GM21367 (cell line): ENCODE measurements around the gene SESTD1.

Experiments used
- ATAC-seq: cut with Tn5 transposase; IDR thresholded peaks from one replicate; pipeline ENCODE4 v1.9.1; 2021; ENCODE audit not compliant: unreplicated experiment

Gene SESTD1

DNA sequence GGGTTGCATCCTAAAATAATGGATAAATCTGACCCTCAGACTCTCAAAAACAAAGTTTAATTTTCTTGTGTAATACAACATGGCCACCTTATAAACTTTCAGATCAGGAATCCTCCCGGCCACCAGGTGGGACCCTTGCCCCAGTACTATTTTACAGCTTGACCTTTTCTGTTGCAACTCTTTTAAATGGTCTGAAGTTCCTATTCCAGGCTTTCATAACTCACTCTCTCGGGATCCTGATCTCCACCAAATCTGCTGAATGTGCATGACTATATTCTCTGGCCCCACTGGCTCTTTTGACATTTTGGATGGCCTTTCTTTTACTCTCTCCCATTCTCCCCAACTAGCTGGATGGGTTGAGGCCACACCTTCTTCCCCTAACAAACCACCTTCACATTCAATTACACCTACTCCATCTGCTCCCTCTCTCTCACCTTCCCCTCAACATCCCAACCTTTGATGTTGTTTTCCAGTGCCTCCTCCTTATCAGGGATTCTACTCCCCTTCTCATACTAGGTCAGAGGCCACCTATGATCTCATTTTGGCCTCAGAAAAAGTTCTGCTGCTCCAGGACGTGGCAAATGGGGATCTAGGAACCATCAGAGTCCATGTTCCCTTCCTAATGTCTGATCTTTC, 70.8 kb downstream of the SESTD1 start:
- ATAC-seq: no peak

DNA sequence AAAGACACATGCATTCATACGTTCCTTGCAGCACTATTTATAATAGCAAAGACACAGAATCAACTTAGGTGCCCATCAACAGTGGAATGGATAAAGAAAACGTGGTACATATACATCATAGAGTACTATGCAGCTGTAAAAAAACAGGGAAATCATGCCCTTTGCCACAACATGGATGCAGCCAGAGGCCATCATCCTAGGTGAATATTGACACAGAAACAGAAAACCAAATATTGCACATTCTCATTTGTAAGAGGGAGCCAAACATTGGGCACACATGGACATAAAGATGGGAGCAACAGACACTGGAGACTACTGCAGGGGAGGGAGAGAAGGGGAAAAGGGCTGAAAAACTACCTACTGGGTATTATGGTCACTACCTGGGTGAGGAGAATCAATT, 73.5 kb downstream of the SESTD1 start:
- ATAC-seq: no peak

DNA sequence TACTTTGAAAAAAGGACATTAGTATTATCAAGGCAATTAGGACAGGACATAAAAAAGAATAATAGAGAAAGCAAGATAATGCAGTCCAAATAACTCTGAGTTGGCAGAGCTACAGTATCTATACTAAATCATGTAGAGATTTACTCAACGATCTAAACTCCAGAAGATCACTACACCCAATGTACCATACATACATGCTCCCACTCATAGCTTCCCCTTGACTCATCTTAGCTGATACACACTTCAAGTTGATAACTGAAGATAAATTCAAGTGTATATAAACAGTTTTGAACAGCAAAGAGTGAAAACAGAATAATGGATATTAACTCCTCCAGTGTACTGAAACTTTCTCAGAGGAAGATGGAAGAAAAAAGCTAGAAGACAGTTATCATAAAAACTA, 78.5 kb downstream of the SESTD1 start:
- no peak for ATAC-seq

DNA sequence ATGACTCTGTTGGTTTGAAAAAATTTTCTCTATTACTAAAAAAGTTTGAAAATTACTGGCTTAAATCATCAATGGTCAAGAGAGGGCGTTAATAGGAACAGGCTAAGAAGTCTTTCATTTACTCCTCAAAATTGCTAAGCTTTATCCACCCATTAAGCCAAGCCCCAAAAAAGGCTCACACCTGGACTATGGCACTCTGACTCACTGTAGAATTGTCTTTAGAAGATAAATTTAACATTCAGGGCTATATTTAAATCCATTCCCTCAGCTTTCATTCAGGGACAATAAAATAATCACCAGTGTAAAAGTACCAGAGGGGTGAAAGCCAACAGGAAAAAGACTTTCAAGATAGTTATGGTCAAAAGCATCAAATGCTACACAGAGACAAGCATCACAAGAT, 80.0 kb downstream of the SESTD1 start:
- no peak for ATAC-seq

DNA sequence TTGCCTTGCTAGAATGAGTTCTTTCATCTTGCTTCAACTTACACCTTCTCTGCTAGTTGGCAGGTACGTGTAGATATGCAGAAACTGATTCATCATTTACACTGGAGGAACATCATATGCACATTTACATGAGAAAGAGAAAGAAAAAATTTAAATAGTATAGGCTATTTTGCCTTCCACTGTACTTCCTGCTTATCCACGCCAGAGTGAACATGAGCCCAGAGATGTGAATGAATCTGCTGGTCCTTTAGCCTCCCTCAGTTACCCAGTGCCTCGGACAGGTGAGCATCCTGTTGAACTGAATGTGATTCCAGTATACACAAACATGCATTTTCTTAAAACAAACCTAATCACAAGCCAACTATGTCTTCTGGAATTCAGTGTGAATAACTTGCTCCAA, 83.6 kb downstream of the SESTD1 start:
- peak; percentile 72 for ATAC-seq

DNA sequence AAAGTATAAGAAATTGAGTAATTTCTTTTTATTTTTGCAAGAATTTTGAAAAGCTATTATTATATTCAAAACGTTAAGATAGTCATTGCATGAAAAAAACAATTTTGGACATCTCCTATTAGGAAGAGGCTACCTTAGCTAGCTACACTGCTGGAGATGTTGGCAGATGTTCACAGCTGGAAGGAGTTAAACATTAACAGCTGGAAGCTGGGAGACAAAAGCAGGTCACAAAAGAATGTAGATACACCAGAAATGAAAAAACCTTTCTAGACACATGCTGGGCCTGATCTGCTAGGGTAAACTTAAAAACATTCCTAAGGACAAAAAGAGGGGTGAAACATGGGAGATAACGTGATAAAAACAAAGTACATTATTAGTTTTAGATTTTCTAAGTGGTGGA, 84.4 kb downstream of the SESTD1 start:
- ATAC-seq: no peak

DNA sequence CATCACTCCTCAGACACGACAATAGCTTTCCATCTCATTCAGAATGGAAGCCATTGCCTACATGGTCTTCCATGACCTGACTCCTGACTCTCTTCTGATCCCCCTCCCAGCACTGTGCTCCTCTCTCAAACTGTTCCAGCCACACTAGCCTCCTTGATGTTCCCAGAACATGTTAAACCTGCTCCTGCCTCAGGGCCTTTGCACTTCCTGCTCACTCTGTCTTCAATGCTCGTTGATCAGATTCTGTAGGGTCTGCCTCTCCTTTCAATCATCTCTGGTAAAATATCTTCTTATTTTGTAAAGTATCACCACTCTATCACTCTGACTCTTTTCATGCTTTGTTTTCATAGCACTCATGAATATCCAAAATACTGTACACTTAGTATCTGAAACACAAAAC, 84.9 kb downstream of the SESTD1 start:
- no peak for ATAC-seq

DNA sequence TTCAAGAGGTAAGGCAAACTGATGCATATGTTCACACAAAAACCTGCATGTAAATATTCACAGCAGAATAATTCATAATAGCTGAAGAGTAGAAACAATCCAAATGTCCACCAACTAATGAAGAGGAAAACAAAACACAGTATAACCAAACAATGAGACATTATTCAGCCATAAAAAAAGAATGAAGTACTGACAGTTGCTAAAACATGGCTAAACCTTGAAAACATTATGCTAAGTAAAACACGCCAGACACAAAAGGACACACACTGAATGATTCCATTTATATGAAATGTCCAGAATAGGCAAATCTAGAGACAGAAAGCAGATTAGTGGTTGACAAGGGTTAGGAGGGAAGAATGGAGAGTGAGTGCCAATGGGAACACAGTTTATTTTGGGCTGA, 86.9 kb downstream of the SESTD1 start:
- ATAC-seq: no peak

DNA sequence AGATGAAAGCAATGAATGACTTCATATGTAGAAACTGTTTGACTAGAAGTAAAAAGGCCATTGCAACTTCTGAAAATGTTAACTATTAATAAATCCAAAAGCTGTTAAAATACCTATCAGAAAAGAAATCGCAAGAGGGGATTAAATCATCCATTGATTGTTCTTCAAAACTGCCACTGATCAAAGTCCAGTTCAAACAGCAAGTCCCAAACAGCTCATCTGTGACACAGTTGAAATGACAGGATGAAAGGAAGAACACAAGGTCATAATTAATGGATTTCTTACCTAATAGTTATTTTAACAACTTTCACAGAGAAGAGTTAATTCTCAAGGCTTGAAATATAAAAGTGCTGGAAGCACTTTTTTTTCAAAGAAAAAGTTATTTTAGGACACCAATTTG, 90.4 kb downstream of the SESTD1 start:
- no peak for ATAC-seq

DNA sequence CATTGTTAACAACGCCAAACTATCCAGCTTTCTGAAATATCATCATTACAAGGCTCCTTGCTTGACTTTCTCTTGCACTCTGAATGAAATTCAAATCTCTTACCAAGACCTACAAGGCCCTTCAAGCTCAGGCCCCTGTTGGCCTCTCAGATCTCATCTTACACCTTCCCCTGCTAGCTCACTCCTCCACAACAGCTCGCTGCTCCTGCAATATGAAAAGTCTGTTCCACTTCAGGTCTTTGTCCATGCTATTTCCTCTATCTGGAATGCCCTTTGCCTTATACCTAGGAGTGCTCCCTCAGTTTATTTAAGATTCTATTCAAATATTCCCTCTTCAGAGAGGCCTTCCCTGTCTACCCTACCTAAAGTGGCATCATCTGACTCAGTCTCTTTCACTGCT, 91.7 kb downstream of the SESTD1 start:
- ATAC-seq: no peak

DNA sequence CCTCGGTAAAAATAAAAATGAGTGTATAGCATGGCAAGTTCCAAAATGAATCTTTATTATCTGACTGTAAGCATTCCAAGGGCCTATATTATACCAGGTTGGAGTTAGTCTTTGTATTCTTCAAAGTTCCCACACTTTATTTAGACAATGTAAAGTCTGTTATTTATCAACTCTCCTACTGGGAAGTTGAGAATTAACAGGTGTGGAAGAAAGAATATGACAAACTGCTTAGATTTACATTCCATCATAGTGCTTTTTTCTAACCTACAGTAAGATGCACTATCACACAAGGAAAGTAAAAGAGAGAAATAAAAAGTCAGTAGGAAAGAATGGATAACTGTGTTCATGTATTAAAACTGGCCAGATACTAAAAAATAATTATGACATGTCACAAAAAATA, 93.3 kb downstream of the SESTD1 start:
- no peak for ATAC-seq

DNA sequence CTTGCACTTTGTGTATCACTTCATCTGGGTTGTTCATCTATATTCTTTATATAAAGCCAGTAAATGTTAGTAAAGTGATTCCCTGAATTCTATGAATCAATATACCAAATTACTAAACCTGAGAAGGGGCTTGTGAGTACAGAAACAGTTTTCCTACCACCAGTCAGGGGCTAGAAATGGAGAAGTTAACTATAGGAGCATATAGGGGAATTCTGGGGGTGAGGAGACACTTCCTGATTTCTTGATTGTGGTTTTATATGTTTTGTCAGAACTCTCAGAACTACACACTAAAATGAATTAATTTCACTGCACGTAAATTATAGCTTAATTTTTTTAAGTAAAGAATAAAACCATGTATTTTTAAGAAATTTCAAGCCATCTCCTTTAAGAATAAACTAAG, 93.7 kb downstream of the SESTD1 start:
- ATAC-seq: no peak

DNA sequence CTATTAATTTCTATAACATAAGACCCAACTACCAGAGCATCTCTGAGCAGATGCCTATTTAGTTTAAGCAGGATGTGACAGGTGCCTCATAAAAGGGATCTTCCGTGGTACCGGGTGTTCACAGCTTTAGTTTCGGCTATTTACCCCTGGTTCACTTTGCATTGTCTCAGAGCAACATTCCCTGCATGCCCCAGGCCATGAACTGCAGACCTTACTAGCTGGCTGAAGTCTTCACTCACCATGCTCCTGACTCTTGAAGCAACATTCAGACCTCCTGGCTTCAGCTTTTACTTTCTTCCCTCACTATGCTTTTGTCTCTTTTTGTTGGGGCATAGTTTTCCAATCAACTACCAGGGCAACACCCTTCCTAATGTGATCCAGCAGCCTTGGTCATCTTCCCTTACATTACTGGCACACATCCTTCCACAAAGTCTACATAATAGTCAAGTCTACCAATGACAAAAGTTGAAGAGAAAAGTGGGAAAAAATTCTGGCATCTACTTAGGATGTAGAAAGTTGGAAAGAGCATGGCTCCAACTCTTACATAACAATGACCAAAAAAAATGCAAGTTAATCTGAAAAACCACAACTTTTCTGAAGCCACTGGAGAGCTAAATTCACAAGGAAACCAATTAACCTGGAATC, 99.2 kb downstream of the SESTD1 start:
- no peak for ATAC-seq

DNA sequence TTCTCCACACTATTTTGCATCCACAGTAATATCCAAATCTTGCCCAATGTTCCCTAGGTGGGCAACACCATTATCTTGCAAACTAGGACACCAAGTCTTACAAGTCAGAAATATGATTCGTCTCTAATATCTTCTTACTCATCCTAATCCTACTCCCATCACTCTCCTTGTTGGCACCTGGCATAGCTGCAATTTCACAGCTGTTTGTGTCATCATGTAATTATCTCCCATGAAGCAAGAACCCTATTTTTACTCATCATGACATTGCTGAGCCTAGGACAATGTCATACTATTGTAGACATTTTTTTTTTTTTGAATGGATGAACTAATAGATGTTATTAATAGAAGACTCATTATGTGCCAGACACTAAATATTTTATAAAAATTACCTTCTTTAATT, 123.4 kb downstream of the SESTD1 start:
- no peak for ATAC-seq

DNA sequence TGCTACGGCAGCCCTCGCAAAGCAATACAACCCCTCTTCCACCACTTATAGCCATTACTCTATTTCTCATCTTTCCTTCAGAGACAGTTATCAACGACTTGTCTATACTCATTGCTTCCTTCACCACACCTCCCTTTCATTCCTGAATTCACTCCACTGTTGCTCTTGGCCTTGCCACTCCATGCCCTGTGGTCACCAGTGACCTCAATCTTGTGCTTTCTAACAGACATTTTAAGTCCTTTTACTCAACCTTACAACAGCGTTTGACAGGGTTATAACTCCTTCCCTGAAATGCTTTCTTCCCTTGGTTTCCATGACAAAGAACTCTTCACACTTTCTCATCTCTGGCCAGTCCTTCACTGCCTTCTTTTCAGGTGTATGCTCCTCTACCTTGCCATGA, 124.1 kb downstream of the SESTD1 start:
- ATAC-seq: no peak

DNA sequence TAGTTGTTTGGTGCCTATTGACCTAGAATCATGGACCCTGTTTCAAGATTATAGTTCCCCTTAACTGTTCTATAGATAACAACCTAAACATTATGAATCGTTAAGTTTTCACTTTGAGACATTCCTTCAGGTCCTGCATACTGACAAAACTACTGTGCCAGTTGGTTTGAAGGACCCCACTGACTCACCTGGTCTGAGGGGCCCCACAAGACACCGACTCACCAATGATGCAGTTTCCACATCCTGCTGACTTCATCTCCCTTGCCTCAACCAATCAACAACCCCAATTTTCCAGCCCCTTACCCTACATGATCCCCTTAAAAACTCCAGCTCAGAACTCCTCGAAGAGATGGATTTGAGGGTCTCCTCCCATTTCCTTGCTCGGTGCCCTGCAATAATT, 125.1 kb downstream of the SESTD1 start:
- no peak for ATAC-seq

DNA sequence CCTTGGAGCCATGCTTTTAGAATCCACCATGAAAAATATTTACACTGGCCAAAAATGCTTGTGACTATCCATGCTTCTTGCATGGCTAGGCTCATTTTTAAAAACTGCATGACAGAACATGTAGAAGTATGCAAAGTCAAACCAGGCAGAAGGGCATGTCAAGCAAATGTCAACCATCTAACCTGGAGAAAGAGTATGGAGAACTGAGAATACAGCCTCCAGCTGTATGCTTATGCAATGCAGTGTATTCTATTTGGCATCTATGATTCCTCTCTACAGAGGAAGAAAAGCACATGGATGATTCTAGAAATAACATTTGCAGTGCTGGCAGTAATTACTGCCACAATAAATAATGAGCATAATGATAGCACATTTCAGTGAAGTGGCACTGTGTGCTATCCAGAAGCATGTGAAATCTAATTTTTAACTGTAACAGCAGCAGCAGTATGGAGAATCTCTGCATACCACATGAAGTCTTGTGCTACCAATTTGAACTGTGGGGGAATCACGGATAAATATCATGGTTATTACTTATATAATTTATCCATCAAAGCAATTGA, 127.4 kb downstream of the SESTD1 start:
- ATAC-seq: no peak

DNA sequence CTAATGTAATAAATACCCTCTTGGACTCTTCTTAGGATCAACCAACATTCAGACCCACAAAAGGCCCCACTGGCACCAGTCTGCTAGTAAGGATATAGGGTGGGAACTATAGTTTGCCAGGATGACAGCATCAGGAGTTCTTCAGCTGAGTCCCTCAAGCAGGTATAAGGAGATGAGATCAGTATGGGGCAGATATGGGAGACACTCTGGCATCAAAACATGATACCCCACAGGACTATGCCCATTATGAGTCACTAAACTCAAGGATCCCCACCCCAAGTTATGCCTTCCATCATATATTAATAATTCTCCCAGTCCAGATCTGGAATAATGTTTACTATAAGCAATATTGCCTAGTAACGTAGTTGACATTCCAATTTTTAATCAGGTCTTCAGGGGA, 131.6 kb downstream of the SESTD1 start:
- ATAC-seq: no peak

DNA sequence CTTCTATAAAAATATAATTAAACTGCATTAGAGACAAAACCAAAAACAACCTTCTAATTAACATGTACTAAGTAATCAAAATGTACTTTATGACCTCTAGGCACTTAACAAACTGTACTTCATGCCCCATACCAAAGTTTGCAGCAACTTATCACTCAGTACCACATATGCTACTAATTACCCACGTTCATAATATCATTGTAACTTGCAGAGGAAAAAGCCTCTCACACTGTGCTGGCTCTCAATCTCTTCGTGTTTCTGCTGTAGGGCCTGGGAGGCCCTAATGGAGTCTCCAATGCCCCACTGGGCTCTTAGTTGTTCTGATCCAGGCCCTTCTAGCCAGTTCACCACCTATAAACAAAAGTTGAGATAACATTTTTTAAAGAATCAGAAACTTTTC, 132.6 kb downstream of the SESTD1 start:
- no peak for ATAC-seq

DNA sequence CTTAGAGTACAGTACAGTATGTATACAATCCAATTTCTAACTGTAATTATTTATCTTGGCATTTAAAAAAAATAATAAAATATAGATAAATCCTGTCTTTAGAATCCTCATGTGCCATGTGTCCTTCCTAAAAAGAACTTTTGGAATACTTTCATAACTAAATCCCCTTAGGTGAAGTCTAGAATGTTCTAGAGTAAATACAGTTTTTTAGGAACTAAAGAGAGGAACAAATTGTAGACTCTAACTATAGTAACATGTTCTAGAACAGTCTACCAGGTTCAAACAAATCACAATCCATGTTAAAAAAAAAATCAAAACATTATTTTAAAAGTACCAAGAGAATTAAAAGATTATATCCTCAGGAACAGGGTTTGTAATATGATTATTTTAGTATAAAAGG, 134.1 kb downstream of the SESTD1 start:
- ATAC-seq: no peak

DNA sequence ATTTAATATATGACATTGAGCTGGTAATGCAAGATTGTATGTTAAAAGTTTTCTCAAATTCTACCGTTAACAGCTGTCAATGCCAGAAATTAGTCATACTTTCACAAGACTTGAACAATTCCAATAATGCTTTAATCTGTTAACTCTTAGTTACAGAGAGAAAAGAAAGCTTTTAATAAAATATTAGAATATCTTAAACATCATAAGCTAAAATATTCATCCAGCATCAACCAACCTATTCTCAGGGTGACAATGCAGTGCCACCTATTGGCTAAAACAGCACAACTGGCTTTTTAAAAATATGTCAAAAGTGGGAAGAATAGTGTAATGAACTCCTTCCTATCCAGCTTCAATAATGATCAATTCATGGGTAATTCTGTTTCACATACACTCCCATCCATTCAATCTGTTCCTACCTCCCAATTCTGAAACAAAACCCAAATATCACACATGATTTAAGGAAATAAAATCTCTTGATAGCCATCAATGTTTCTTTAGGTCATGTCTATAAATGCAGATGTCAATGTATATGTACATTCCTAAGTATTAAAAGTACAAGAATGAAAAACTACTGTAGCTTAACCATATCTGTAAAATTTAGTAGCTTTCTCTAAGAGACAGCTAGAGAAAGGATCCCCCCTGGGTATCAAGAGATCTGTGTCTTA, 134.9 kb downstream of the SESTD1 start:
- no peak for ATAC-seq

DNA sequence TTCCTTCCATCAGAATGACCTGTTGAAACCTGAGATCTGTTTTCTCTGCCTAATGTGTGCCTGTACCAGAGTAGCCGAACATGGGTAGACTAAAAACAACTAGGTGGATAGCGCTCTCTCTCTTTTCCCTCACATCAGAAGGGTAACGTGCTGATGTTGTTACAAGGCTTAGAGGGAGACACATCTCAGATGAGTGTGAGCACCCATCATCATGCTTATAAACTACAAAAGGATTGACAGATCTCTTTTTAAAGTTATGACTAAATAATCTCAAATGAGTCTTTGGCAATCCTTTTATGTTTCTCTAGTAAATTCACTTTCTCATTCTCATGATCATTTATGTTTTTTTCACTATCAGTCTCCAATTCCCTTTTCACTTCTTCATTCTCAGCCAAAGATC, 139.2 kb downstream of the SESTD1 start:
- ATAC-seq: no peak
